ENCODE data around the gene SH3BP5. TPM values are rescaled to one million over a fixed set of nuclear protein-coding genes. Genes with fewer than 3 reads are reported as not detected.

Gene SH3BP5
- polyA plus RNA-seq, 1 of the 3 experiments (the other 2 are of a cell fraction) = 29.5 TPM

DNA sequence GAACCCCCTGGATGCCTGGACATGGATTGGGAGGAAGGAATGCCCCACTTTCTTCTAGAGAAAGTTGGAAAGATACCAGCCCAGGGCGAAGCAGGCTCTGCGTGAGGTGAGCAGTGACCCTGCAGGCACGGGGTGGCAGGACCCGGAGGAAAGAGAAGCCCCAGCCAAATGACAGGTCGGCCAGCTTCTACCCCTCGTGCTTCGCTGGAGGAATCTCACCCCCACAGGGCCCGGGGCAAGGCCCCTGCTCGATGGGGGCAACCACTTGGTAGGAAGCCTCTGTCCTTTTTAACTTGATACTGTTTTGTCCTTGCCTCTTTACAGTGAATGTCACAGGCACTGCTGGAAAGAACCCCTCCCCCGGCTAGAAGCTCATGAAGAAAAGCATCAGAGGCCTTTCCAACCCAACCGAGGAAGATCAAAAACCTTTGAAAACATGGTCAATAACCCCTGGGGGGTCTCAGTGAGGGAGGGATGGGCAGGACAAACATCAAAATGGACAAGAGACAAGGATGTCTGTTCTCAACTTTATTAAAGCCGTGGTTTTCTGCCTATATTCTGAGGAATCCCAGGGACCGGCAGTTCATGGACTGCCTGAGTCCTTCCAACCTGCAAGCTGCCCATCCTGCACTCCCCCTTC is 54.4 kb downstream of the SH3BP5 start:
- H3K36me3 ChIP-seq (replicated peaks in 1 of 2; ENCODE audit: control insufficient read depth in 1 of 2, insufficient read depth in 2 of 2, low read length in 1 of 2) = no peaks in the 10 kb centered on the region
- no peak overlapping the region for H3K4me3 ChIP-seq (ENCODE audit: low read depth in 2 of 2, low read length in 1 of 2)
- peaks cover 0 to 3% of the 10 kb centered on the region in 2 experiments; a peak in 2 of 4 replicates for H3K4me1 ChIP-seq (ENCODE audit: control insufficient read depth in 1 of 2, insufficient read depth in 2 of 2, low read depth in 1 of 2, low read length in 1 of 2)
- POLR2A ChIA-PET = no interaction called here
- no peak overlapping the region for H3K27ac ChIP-seq (ENCODE audit: low read depth in 2 of 2, low read length in 1 of 2)
- DNase-seq = no peak
- H2AFZ ChIP-seq (ENCODE audit: low read depth) = no peak overlapping the region
- no peak overlapping the region for H3K9ac ChIP-seq
- H3K27me3 ChIP-seq (ENCODE audit: insufficient read depth) = no peaks in the 10 kb centered on the region
- H3K9me2 ChIP-seq = no peaks in the 10 kb centered on the region
- no peak overlapping the region for H3K4me2 ChIP-seq
- CTCF ChIA-PET = interaction anchor here (1.8 to 7.1 kb wide), 3 partner anchors 9 to 54 kb away, joined by 8 to 62 read pairs (median 8); partner anchors contain the start of gene SH3BP5
- H3F3A ChIP-seq (replicated peaks; ENCODE audit: insufficient read depth) = no peaks in the 10 kb centered on the region
- TF ChIP-seq, protein P1, sequence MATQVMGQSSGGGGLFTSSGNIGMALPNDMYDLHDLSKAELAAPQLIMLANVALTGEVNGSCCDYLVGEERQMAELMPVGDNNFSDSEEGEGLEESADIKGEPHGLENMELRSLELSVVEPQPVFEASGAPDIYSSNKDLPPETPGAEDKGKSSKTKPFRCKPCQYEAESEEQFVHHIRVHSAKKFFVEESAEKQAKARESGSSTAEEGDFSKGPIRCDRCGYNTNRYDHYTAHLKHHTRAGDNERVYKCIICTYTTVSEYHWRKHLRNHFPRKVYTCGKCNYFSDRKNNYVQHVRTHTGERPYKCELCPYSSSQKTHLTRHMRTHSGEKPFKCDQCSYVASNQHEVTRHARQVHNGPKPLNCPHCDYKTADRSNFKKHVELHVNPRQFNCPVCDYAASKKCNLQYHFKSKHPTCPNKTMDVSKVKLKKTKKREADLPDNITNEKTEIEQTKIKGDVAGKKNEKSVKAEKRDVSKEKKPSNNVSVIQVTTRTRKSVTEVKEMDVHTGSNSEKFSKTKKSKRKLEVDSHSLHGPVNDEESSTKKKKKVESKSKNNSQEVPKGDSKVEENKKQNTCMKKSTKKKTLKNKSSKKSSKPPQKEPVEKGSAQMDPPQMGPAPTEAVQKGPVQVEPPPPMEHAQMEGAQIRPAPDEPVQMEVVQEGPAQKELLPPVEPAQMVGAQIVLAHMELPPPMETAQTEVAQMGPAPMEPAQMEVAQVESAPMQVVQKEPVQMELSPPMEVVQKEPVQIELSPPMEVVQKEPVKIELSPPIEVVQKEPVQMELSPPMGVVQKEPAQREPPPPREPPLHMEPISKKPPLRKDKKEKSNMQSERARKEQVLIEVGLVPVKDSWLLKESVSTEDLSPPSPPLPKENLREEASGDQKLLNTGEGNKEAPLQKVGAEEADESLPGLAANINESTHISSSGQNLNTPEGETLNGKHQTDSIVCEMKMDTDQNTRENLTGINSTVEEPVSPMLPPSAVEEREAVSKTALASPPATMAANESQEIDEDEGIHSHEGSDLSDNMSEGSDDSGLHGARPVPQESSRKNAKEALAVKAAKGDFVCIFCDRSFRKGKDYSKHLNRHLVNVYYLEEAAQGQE (IDR thresholded peaks at IDR 0.05; ENCODE audit: low read depth, low read length) = no peak
- WGBS (ENCODE audit: low lambda C conversion rate) = 89% methylated on average over 9 of the region's 13 CpGs
- H3K9me3 ChIP-seq = no peaks in the 10 kb centered on the region
- 0 out of 2 replicates have a peak, but pooled peaks cover 4% of the 10 kb centered on the region for H3K79me2 ChIP-seq (ENCODE audit: insufficient read depth)
- no peaks in the 10 kb centered on the region for H4K20me1 ChIP-seq (ENCODE audit: insufficient read depth)

DNA sequence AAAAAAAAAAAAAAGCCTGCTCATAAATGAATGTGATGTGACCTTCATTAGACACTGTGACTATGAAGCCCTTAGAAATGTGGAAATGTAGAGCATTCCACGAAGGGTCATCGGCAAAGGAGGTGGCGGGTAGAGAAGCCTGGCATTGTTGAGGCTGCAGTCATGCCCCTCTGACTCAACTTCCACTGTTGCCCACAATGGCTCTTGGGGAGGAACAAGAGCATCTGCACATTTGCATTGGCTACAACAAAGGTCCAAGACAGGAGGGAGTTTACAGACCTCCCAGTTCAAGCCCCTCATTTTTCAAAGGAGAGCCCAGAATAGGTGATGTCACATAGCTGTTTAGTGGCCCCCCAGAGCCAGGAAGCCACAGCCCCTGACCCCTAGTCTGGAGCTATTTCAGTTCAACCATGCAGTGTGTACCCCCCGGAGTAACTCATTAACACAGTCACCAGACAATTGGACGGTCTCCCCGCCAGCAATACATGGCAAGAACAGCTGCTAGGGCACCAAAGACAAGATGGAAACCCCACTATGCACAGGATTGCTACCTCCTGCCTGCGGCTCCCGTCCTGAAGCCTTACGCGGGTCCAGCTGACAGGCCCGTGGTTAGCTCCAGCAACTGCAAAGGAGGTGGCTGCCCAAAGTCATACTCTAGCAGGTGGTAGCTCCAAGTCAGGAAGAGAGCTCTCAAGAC is 56.2 kb downstream of the SH3BP5 start:
- H3K27ac ChIP-seq (ENCODE audit: low read depth in 2 of 2, low read length in 1 of 2) = no peak overlapping the region; a peak in 1 of 4 replicates
- H3K9me3 ChIP-seq = no peaks in the 10 kb centered on the region
- H3K27me3 ChIP-seq (ENCODE audit: insufficient read depth) = no peaks in the 10 kb centered on the region
- H4K20me1 ChIP-seq (ENCODE audit: insufficient read depth) = no peaks in the 10 kb centered on the region
- ChIA-PET POLR2A (no interaction called here), CTCF (interaction anchor here (1.0 to 7.1 kb wide), 6 partner anchors 9 to 251 kb away, joined by 3 to 62 read pairs (median 6); partner anchors contain the start of gene SH3BP5)
- H3F3A ChIP-seq (replicated peaks; ENCODE audit: insufficient read depth) = no peaks in the 10 kb centered on the region
- no peak overlapping the region for H2AFZ ChIP-seq (ENCODE audit: low read depth)
- H3K4me2 ChIP-seq = peak overlapping the region; percentile 30; the same call in 1 of the 2 replicates
- no peak overlapping the region for H3K4me3 ChIP-seq (ENCODE audit: low read depth in 2 of 2, low read length in 1 of 2)
- H3K79me2 ChIP-seq (ENCODE audit: insufficient read depth) = 0 out of 2 replicates have a peak, but pooled peaks cover 4% of the 10 kb centered on the region
- TF ChIP-seq RFX5 (IDR thresholded peaks at IDR 0.05; ENCODE audit: low read length) = no peak
- no peak for TF ChIP-seq FOXM1 (IDR thresholded peaks at IDR 0.05; ENCODE audit: low read depth)
- no peak for TF ChIP-seq RXRA (IDR thresholded peaks at IDR 0.05; ENCODE audit: borderline replicate concordance, low read depth)
- TF ChIP-seq, protein P2, sequence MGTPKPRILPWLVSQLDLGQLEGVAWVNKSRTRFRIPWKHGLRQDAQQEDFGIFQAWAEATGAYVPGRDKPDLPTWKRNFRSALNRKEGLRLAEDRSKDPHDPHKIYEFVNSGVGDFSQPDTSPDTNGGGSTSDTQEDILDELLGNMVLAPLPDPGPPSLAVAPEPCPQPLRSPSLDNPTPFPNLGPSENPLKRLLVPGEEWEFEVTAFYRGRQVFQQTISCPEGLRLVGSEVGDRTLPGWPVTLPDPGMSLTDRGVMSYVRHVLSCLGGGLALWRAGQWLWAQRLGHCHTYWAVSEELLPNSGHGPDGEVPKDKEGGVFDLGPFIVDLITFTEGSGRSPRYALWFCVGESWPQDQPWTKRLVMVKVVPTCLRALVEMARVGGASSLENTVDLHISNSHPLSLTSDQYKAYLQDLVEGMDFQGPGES (IDR thresholded peaks at IDR 0.05; ENCODE audit: low read depth, low read length) = no peak
- no peak for TF ChIP-seq POLR2AphosphoS5 (IDR thresholded peaks at IDR 0.05; ENCODE audit: low read depth, low read length)
- no peak for TF ChIP-seq EZH2phosphoT487 (IDR thresholded peaks at IDR 0.05; ENCODE audit: borderline replicate concordance, low read depth)
- TF ChIP-seq, protein P3, sequence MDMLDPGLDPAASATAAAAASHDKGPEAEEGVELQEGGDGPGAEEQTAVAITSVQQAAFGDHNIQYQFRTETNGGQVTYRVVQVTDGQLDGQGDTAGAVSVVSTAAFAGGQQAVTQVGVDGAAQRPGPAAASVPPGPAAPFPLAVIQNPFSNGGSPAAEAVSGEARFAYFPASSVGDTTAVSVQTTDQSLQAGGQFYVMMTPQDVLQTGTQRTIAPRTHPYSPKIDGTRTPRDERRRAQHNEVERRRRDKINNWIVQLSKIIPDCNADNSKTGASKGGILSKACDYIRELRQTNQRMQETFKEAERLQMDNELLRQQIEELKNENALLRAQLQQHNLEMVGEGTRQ (IDR thresholded peaks at IDR 0.05; ENCODE audit: borderline replicate concordance, low read depth, low read length) = no peak
- TF ChIP-seq GABPA (IDR thresholded peaks at IDR 0.05; ENCODE audit: low read depth) = no peak
- TF ChIP-seq CHD2 (IDR thresholded peaks at IDR 0.05; ENCODE audit: low read length, partially characterized antibody) = no peak
- TF ChIP-seq, protein P4, sequence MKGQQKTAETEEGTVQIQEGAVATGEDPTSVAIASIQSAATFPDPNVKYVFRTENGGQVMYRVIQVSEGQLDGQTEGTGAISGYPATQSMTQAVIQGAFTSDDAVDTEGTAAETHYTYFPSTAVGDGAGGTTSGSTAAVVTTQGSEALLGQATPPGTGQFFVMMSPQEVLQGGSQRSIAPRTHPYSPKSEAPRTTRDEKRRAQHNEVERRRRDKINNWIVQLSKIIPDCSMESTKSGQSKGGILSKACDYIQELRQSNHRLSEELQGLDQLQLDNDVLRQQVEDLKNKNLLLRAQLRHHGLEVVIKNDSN (IDR thresholded peaks at IDR 0.05; ENCODE audit: borderline replicate concordance, low read depth) = no peak
- no peak for TF ChIP-seq MEF2A (IDR thresholded peaks at IDR 0.05; ENCODE audit: borderline replicate concordance, low read depth)
- TF ChIP-seq RCOR1 (IDR thresholded peaks at IDR 0.05; ENCODE audit: low read length) = no peak
- no peak for TF ChIP-seq RAD21 (IDR thresholded peaks at IDR 0.05; ENCODE audit: low read length)
- TF ChIP-seq NRF1 (IDR thresholded peaks at IDR 0.05; ENCODE audit: low read depth, low read length) = no peak
- no peak for TF ChIP-seq SIN3A (IDR thresholded peaks at IDR 0.05; ENCODE audit: borderline replicate concordance, low read depth, low read length)
- no peak for TF ChIP-seq TCF12 (IDR thresholded peaks at IDR 0.05)
- H3K9me2 ChIP-seq = no peaks in the 10 kb centered on the region
- DNase-seq = no peak
- WGBS (ENCODE audit: low lambda C conversion rate) = 94% methylated on average over 6 of the region's 11 CpGs
- H3K9ac ChIP-seq = no peak overlapping the region
- H3K4me1 ChIP-seq (ENCODE audit: control insufficient read depth in 1 of 2, insufficient read depth in 2 of 2, low read depth in 1 of 2, low read length in 1 of 2) = peaks cover 0 to 3% of the 10 kb centered on the region in 2 experiments; a peak in 2 of 4 replicates
- no peaks in the 10 kb centered on the region for H3K36me3 ChIP-seq (replicated peaks in 1 of 2; ENCODE audit: control insufficient read depth in 1 of 2, insufficient read depth in 2 of 2, low read length in 1 of 2)
